HepG2 (cell line): ENCODE data around the gene ATXN2. TPM values are rescaled to one million over a fixed set of nuclear protein-coding genes. Genes with fewer than 3 reads are reported as not detected.

Experiments
- ATAC-seq: fragments of 200-7000 bp; cut with Tn5 transposase; 3 replicates; pipeline ENCODE4 v1.9.1; 2020; ENCODE audit warnings: mild to moderate bottlenecking, moderate library complexity
- BruUV-seq: library from RNA; stranded (reverse); fragments of 400-500 nt; replicated peaks from 2 replicates; lab custom pipeline; 2021; lab: Mats Ljungman, UMichigan
- CTCF ChIA-PET: fragments of 300-600 bp; formaldehyde crosslinking; extraction: SDS; loops from one replicate; lab custom pipeline; 2021; ENCODE audit warnings: low total read pairs, inconsistent platforms, low intra/inter-chr PET ratio; lab: Yijun Ruan, JAX
- POLR2A ChIA-PET: fragments of 350-600 bp; sonication (Branson Sonifier 250); formaldehyde crosslinking; loops from one replicate; lab custom pipeline; 2020; ENCODE audit warnings: antibody characterized with exemption, inconsistent platforms; lab: Yijun Ruan, JAX
- DNase-seq: peaks from one replicate; pipeline ENCODE4 v3.0.0-alpha.2; 2015; ENCODE audit warnings: low spot score
- FAIRE-seq: peaks from 3 replicates; lab custom pipeline; 2011; peaks lifted over from hg19 to GRCh38; lab: Jason Lieb, UNC
- H2AFZ ChIP-seq: one replicate; pipeline ENCODE4 v1.6.1; 2011; ENCODE audit warnings: low read length, inconsistent platforms
- H3K27ac ChIP-seq: fragments of 300-600 bp; 3 replicates; pipeline ENCODE4 v1.8.0; 2011; ENCODE audit warnings: mixed run types, mild to moderate bottlenecking, mixed read lengths, low read length, inconsistent platforms; ENCODE audit not compliant: insufficient read depth; ENCODE audit errors: extremely low read length
- H3K27me3 ChIP-seq, 2 experiments: fragments of 200-600 bp in 1 of 2; 2 replicates in 1 of 2; 3 replicates in 1 of 2; pipeline versions ENCODE4 v1.6.0 to v1.8.0; 2011; ENCODE audit warnings: low read length in 2 of 2, mild to moderate bottlenecking in 2 of 2, moderate library complexity in 2 of 2, inconsistent platforms in 1 of 2; ENCODE audit not compliant: insufficient read depth in 2 of 2, control insufficient read depth in 1 of 2
- H3K36me3 ChIP-seq, 2 experiments: fragments of 200-600 bp in 1 of 2; replicated peaks in 1 of 2; 2 replicates in 1 of 2; 3 replicates in 1 of 2; pipeline versions ENCODE4 v1.5.1 to v1.8.0; 2011; ENCODE audit warnings: low read length in 2 of 2, inconsistent platforms in 1 of 2; ENCODE audit not compliant: insufficient read depth in 2 of 2, control insufficient read depth in 1 of 2
- H3K4me1 ChIP-seq: 2 replicates; pipeline ENCODE4 v1.5.1; 2012; ENCODE audit warnings: low read length, inconsistent platforms; ENCODE audit not compliant: insufficient read depth
- H3K4me2 ChIP-seq: 2 replicates; pipeline ENCODE4 v1.6.0; 2011; ENCODE audit warnings: low read depth, low read length, inconsistent platforms
- H3K4me3 ChIP-seq, 3 experiments: fragments of 200-600 bp in 1 of 3; sonication (generic), shearing (Covaris generic) in 1 of 3; replicated peaks in 1 of 3; 2 replicates each; pipeline ENCODE4 v1.5.1; 2011 to 2016; ENCODE audit warnings: low read length in 3 of 3, inconsistent platforms in 2 of 3, low read depth in 2 of 3, mild to moderate bottlenecking in 2 of 3, control low read depth in 1 of 3, mixed read lengths in 1 of 3; ENCODE audit not compliant: insufficient read depth in 1 of 3
- H3K79me2 ChIP-seq: one replicate; pipeline ENCODE4 v1.6.1; 2011; ENCODE audit warnings: low read length, inconsistent platforms; ENCODE audit not compliant: insufficient read depth
- H3K9ac ChIP-seq: 2 replicates; pipeline ENCODE4 v1.6.0; 2011; ENCODE audit warnings: mild to moderate bottlenecking, low read depth, low read length, inconsistent platforms; ENCODE audit not compliant: insufficient read depth
- H3K9me3 ChIP-seq: 2 replicates; pipeline ENCODE4 v1.5.1; 2012; ENCODE audit warnings: mild to moderate bottlenecking, low read length
- H4K20me1 ChIP-seq: 2 replicates; pipeline ENCODE4 v1.6.0; 2011; ENCODE audit warnings: inconsistent platforms, mild to moderate bottlenecking, low read length, moderate library complexity; ENCODE audit not compliant: insufficient read depth
- DPF2 ChIP-seq: sonication (generic); formaldehyde crosslinking; IDR thresholded peaks from 2 replicates; pipeline ENCODE4 v1.4.0; 2020; ENCODE audit warnings: mild to moderate bottlenecking, low read depth, missing genetic modification reagents, borderline replicate concordance
- MAF1 ChIP-seq: sonication (generic); formaldehyde crosslinking; IDR thresholded peaks from 2 replicates; pipeline ENCODE4 v1.5.0; 2020; ENCODE audit warnings: missing genetic modification reagents, borderline replicate concordance
- POGZ ChIP-seq: sonication (generic); formaldehyde crosslinking; IDR thresholded peaks from 2 replicates; pipeline ENCODE4 v1.4.0; 2020; ENCODE audit warnings: mild to moderate bottlenecking, missing genetic modification reagents
- ZNF232 ChIP-seq: sonication (generic); formaldehyde crosslinking; IDR thresholded peaks from 2 replicates; pipeline ENCODE4 v1.4.0; 2020; ENCODE audit warnings: missing genetic modification reagents, borderline replicate concordance
- ZNF558 ChIP-seq: sonication (generic); formaldehyde crosslinking; IDR thresholded peaks from 2 replicates; pipeline ENCODE4 v1.9.0; 2022; ENCODE audit warnings: mild to moderate bottlenecking, missing genetic modification reagents, borderline replicate concordance
- ZNF598 ChIP-seq: sonication (generic); formaldehyde crosslinking; IDR thresholded peaks from 2 replicates; pipeline ENCODE4 v1.5.1; 2020; ENCODE audit warnings: mild to moderate bottlenecking, missing genetic modification reagents, borderline replicate concordance
- ZNF652 ChIP-seq: IDR thresholded peaks from 2 replicates; pipeline ENCODE4 v1.6.1; 2016; ENCODE audit warnings: low read depth, borderline replicate concordance
- WGBS: methylation state at CpG from one replicate; pipeline ENCODE4 v1.1.6; 2017; ENCODE audit warnings: low lambda C conversion rate; 5-methylcytosine and 5-hydroxymethylcytosine counted together
- in situ Hi-C: cut with HindIII; loops from 2 replicates; pipeline ENCODE4 v1.10.0; 2017; ENCODE audit warnings: low pct_unique_long_range_greater_than_20kb; ENCODE audit not compliant: extremely low pct_ligation_motif_present
- intact Hi-C: fragments of 100-400 bp; cut with micrococcal nuclease; formaldehyde crosslinking; loops from one replicate; pipeline ENCODE4 v1.10.0; 2022; ENCODE audit not compliant: unreplicated experiment
- polyA plus RNA-seq, 8 experiments: library from polyadenylated mRNA; depleted of rRNA in 3 of 8; stranded (reverse) in 7 of 8; unstranded in 1 of 8; fragments of >200 nt; fragmentation: Illumina TruSeq in 4 of 8; extraction: Trizol in 4 of 8; gene quantifications; 2 replicates each; pipeline versions ENCODE4 v1.2.1 to v1.2.3, GENCODE V29; 2011 to 2016; ENCODE audit warnings: low read depth in 4 of 8, missing spikeins in 1 of 8, mixed read lengths in 1 of 8; ENCODE audit not compliant: insufficient read depth in 1 of 8
- total RNA-seq, 5 experiments: library from RNA; depleted of rRNA; stranded (reverse); fragments of >200 nt; fragmentation: Illumina TruSeq; extraction: Trizol; gene quantifications; 2 replicates each; pipeline ENCODE4 v1.2.3, GENCODE V29; 2016; ENCODE audit warnings: low read depth in 1 of 5
- TF ChIP-seq, protein P1 (sequence below), 2 experiments: sonication (generic) in 1 of 2; formaldehyde crosslinking in 1 of 2; IDR thresholded peaks; 2 replicates each; pipeline versions ENCODE4 v1.4.0 to v1.6.1; 2016 to 2020; ENCODE audit warnings: borderline replicate concordance in 1 of 2, low read depth in 1 of 2, mild to moderate bottlenecking in 1 of 2, missing genetic modification reagents in 1 of 2

ATXN2 gene
- total and polyA plus RNA-seq, 2 of the 13 experiments (the other 11 are each of a cell fraction or from before 2014, with no cell fraction given): 18.1 to 27.1 TPM

DNA sequence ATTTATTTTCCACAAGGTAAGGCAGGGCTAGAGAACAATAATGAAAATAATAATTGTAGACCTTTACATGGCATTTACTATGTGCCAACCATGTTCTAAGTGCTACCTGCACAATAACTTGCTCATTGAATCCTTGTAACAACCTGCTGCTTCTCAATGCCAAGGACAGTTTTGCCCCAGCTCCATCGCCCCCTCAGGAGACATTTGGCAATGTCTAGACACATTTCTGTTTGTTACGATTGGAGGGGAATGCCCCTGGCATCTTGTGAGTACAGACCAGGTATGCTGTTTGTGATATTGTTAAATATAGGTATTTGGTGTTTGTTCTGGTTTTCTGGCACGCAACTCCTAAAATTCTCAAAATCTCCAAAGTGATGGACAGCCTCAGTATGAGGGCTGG, 8.1 kb upstream of the ATXN2 start:
- H3K4me2 ChIP-seq: no peak overlapping the region
- H3K27me3 ChIP-seq: no peaks in the 10 kb centered on the region
- H3K79me2 ChIP-seq: no peaks in the 10 kb centered on the region
- no peak overlapping the region for H3K27ac ChIP-seq
- ChIA-PET POLR2A (interaction anchor here (1.2 kb wide), 1 partner anchor 78 kb away, joined by 3 read pairs; the partner anchor contains the start of gene BRAP), CTCF (no interaction called here)
- no peaks in the 10 kb centered on the region for H3K36me3 ChIP-seq
- in situ Hi-C loops (no loop called here), intact Hi-C loops (no loop called here)
- no peak overlapping the region for H3K4me3 ChIP-seq
- no peaks in the 10 kb centered on the region for H4K20me1 ChIP-seq
- ATAC-seq (no peak), DNase-seq (no peak), FAIRE-seq (no peak)
- 0 out of 2 replicates have a peak, but pooled peaks cover 6% of the 10 kb centered on the region for H3K4me1 ChIP-seq
- 86% methylated on average over 3 of the region's 3 CpGs for WGBS
- TF ChIP-seq DPF2 (CRISPR knock-in tag) (no peak), POGZ (no peak), ZNF232 (CRISPR knock-in tag) (no peak), ZNF652 (CRISPR knock-in tag) (no peak), ZNF558 (CRISPR knock-in tag) (no peak), ZNF598 (CRISPR knock-in tag) (no peak), MAF1 (CRISPR knock-in tag) (no peak)
- TF ChIP-seq, protein P1, sequence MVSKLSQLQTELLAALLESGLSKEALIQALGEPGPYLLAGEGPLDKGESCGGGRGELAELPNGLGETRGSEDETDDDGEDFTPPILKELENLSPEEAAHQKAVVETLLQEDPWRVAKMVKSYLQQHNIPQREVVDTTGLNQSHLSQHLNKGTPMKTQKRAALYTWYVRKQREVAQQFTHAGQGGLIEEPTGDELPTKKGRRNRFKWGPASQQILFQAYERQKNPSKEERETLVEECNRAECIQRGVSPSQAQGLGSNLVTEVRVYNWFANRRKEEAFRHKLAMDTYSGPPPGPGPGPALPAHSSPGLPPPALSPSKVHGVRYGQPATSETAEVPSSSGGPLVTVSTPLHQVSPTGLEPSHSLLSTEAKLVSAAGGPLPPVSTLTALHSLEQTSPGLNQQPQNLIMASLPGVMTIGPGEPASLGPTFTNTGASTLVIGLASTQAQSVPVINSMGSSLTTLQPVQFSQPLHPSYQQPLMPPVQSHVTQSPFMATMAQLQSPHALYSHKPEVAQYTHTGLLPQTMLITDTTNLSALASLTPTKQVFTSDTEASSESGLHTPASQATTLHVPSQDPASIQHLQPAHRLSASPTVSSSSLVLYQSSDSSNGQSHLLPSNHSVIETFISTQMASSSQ (IDR thresholded peaks at IDR 0.05; ENCODE audit: low read depth): no peak
- TF ChIP-seq, protein P1 (CRISPR knock-in tag; IDR thresholded peaks at IDR 0.05; ENCODE audit: borderline replicate concordance): no peak
- no TSS peak for BruUV-seq
- H3K9me3 ChIP-seq: no peaks in the 10 kb centered on the region
- no peak overlapping the region for H3K9ac ChIP-seq
- H2AFZ ChIP-seq: no peak overlapping the region
